Lower leg skin (tissue), 4 donors: ENCODE measurements around the gene SAXO1. TPM values are rescaled to one million over a fixed set of nuclear protein-coding genes. Genes with fewer than 3 reads are reported as not detected.

Source experiments
- DNase-seq, 2 donors: peaks; one replicate each; pipeline ENCODE4 v3.0.0-alpha.2; 2019; ENCODE audit warnings: low spot score in 2 of 2
- H3K4me3 ChIP-seq: fragments of 200-600 bp; sonication (generic); 2 replicates; pipeline ENCODE4 v1.5.1; 2017; ENCODE audit warnings: mild to moderate bottlenecking, low read depth; ENCODE audit not compliant: poor library complexity, severe bottlenecking
- POLR2A ChIP-seq, 2 donors: fragments of 450-650 bp; IDR thresholded peaks; one replicate each; pipeline ENCODE4 v1.6.1; 2016 to 2017; ENCODE audit warnings: antibody characterized with exemption in 2 of 2, mild to moderate bottlenecking in 1 of 2, moderate library complexity in 1 of 2
- WGBS, 2 donors: methylation state at CpG; one replicate each; pipeline ENCODE4 v1.1.5; 2018; 5-methylcytosine and 5-hydroxymethylcytosine counted together
- intact Hi-C: fragments of 100-400 bp; cut with DNase I; formaldehyde crosslinking; loops from one replicate; pipeline ENCODE4 v1.15.0; 2023; ENCODE audit warnings: low total_unique reads
- total RNA-seq, 4 donors: library from RNA; depleted of rRNA; stranded (reverse); fragments of >200 nt; gene quantifications; one replicate each; pipeline ENCODE4 v1.1.0, GENCODE V29; 2016
- TF ChIP-seq, protein P1 (sequence below), 3 donors: fragments of 450-650 bp; IDR thresholded peaks; one replicate each; pipeline ENCODE4 v1.5.1; 2016; ENCODE audit warnings: antibody characterized with exemption in 3 of 3, mild to moderate bottlenecking in 3 of 3, moderate library complexity in 2 of 3

SAXO1 gene
- total RNA-seq, 4 donors from 2014 or later: 0.30 to 1.1 (median 0.56) TPM; not detected in 1

DNA sequence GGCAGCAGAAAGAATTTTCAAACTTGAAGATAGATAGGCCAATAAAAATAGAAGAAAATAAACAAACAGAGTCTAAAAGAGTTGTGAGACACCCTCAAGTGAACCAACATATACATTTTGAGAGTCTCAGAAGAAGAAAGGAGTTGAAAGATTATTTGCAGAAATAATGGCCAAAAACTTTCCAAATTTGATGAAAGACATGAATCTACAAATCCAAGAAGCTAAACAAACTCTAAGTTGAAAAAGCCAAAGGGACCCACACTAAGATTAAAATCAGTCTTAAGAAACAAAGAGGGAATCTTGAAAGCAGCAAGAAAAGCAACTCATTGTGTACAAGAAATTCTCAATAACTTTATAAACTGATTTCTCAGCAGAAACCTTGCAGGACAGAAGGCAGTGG, 137.0 kb downstream of the SAXO1 start:
- no peak for DNase-seq
- intact Hi-C loops: no loop called here
- TF ChIP-seq, protein P1, sequence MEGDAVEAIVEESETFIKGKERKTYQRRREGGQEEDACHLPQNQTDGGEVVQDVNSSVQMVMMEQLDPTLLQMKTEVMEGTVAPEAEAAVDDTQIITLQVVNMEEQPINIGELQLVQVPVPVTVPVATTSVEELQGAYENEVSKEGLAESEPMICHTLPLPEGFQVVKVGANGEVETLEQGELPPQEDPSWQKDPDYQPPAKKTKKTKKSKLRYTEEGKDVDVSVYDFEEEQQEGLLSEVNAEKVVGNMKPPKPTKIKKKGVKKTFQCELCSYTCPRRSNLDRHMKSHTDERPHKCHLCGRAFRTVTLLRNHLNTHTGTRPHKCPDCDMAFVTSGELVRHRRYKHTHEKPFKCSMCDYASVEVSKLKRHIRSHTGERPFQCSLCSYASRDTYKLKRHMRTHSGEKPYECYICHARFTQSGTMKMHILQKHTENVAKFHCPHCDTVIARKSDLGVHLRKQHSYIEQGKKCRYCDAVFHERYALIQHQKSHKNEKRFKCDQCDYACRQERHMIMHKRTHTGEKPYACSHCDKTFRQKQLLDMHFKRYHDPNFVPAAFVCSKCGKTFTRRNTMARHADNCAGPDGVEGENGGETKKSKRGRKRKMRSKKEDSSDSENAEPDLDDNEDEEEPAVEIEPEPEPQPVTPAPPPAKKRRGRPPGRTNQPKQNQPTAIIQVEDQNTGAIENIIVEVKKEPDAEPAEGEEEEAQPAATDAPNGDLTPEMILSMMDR (IDR thresholded peaks at IDR 0.05): no peak
- TF ChIP-seq POLR2A (IDR thresholded peaks at IDR 0.05): no peak
- H3K4me3 ChIP-seq: no peak overlapping the region

DNA sequence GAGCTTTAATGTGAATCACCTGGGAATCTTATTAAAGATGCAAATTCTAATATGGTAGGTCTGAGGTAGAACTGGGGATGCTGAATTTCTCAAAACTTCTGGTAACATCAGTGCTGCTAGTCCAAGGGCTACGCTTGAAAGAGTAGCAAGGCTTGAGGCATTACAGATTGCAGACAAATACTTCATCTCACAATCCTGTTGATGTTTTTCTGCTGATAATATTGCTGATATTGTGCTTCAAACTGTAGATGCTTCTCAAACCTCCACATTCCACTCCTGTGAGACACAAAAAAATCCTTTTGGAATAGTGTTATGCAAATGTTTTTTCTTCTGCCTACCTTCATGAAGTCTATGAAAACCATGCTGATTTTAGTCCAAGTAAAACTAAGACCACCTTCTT, 139.5 kb downstream of the SAXO1 start:
- TF ChIP-seq POLR2A (IDR thresholded peaks at IDR 0.05): no peak
- TF ChIP-seq, protein P1 (IDR thresholded peaks at IDR 0.05): no peak
- 62 to 100% methylated on average over 1 of the region's 1 CpG for WGBS, 2 donors
- intact Hi-C loops: no loop called here
- H3K4me3 ChIP-seq: no peak overlapping the region
- no peak for DNase-seq

DNA sequence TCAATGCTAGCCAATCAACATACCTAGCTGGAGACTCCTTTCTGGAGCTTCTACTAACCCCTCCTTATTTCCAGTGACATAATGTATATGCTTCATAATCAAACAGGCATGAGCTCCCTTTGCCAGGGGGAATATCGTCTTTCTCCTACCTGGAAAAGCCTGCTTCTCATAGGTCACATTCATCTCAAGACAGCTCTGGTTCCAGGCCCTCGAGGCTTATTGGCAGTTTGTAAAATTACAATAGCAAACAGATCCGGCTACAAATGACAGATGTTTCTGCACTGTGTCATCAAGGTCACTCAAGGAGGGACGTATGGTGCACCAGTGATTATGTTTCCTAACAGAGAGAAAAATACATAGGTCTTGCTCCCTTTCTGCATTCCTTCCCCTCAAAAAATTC, 140.0 kb downstream of the SAXO1 start:
- WGBS, 2 donors: 42 to 44% methylated on average over 4 of the region's 4 CpGs
- intact Hi-C loops: no loop called here
- TF ChIP-seq, protein P1 (IDR thresholded peaks at IDR 0.05): no peak
- no peak overlapping the region for H3K4me3 ChIP-seq
- DNase-seq: no peak

DNA sequence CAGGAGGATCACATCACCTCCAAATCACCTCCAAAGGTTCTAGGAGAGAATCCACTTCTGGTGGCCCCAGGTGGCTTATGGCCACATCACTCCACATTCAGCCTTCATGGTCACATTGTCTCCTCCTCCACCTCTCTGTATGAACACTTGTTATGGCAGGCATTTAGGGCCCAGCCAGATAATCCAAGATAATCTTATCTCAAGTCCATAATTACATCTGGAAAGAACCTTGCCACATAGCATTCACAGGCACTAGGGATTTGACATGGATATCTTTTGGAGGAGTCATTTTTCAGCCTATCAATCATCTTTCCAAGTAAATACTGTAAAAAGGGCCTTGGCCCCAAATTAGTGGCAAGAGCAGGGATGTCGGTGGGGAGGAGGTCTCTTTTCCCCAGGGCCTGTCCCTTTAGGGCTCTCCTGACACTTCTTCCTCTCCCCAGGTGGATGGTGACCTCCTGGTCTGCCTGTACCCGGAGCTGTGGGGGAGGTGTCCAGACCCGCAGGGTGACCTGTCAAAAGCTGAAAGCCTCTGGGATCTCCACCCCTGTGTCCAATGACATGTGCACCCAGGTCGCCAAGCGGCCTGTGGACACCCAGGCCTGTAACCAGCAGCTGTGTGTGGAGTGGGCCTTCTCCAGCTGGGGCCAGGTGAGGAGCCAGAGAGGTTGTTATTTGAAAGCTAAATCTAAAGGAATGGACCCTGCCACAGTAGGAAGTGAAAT, 140.9 kb downstream of the SAXO1 start:
- WGBS, 2 donors: 96 to 98% methylated on average over 5 of the region's 5 CpGs
- TF ChIP-seq, protein P1 (IDR thresholded peaks at IDR 0.05): no peak
- TF ChIP-seq POLR2A (IDR thresholded peaks at IDR 0.05): no peak
- DNase-seq: no peak
- intact Hi-C loops: no loop called here
- H3K4me3 ChIP-seq: no peak overlapping the region

DNA sequence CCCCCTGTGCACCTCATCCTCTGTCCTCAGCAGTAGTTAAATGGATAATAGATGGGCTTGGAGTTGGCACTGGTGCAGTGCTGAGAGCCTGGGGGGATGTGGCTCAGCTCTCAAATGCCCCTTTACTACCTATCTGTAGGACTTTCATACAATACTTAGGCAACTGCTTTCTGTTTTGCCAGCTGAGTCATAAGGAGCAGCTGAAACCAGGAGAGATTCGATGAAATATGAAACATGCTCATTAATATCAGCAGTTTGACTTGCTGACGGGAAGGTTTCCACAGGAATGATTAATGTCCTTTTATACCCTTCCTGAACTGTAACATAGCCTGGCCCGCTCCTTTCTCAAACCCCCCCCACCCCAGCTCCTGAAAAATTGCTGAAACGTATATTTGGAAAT, 142.6 kb downstream of the SAXO1 start:
- intact Hi-C loops: no loop called here

More for the DNA sequence above, 142.6 kb downstream of the SAXO1 start:
- H3K4me3 ChIP-seq: no peak overlapping the region
- DNase-seq: no peak
- WGBS, 2 donors: 28 to 45% methylated on average over 4 of the region's 4 CpGs
- TF ChIP-seq POLR2A (IDR thresholded peaks at IDR 0.05): no peak
- TF ChIP-seq, protein P1 (IDR thresholded peaks at IDR 0.05): no peak
